GM23338 (cell line): ENCODE data around the gene FRMD4A. TPM values are rescaled to one million over a fixed set of nuclear protein-coding genes. Genes with fewer than 3 reads are reported as not detected.

Experiments
- ATAC-seq: fragments of 200-7000 bp; cut with Tn5 transposase; 3 replicates; pipeline ENCODE4 v1.9.1; 2020
- DNase-seq: peaks from one replicate; pipeline ENCODE4 v3.0.0-alpha.2; 2015; ENCODE audit warnings: low spot score
- H2AFZ ChIP-seq: fragments of 200-600 bp; sonication (generic); 2 replicates; pipeline ENCODE4 v1.8.0; 2016; ENCODE audit warnings: antibody characterized with exemption, mild to moderate bottlenecking, moderate library complexity
- H3F3A ChIP-seq: fragments of 200-600 bp; sonication (generic); replicated peaks from 2 replicates; pipeline ENCODE4 v1.8.0; 2017; ENCODE audit warnings: antibody characterized with exemption, mixed run types, low read depth
- H3K27ac ChIP-seq: fragments of 200-600 bp; sonication (generic); 2 replicates; pipeline ENCODE4 v1.6.1; 2016; ENCODE audit warnings: low read depth
- H3K27me3 ChIP-seq: fragments of 200-600 bp; sonication (generic); 2 replicates; pipeline ENCODE4 v1.8.0; 2016; ENCODE audit warnings: mild to moderate bottlenecking, mixed run types, moderate library complexity; ENCODE audit not compliant: insufficient read depth
- H3K36me3 ChIP-seq: fragments of 200-600 bp; sonication (generic); 2 replicates; pipeline ENCODE4 v1.8.0; 2016; ENCODE audit warnings: mild to moderate bottlenecking; ENCODE audit not compliant: insufficient read depth
- H3K4me1 ChIP-seq: fragments of 200-600 bp; sonication (generic); 2 replicates; pipeline ENCODE4 v1.8.0; 2016; ENCODE audit warnings: mild to moderate bottlenecking, moderate library complexity; ENCODE audit not compliant: insufficient read depth
- H3K4me2 ChIP-seq: fragments of 200-600 bp; sonication (generic); 2 replicates; pipeline ENCODE4 v1.7.1; 2017; ENCODE audit warnings: mixed run types
- H3K4me3 ChIP-seq: fragments of 200-600 bp; sonication (generic); 2 replicates; pipeline ENCODE4 v1.6.1; 2016; ENCODE audit warnings: mixed run types
- H3K79me2 ChIP-seq: fragments of 200-600 bp; sonication (generic); replicated peaks from 2 replicates; pipeline ENCODE4 v1.8.0; 2017; ENCODE audit warnings: mild to moderate bottlenecking; ENCODE audit not compliant: insufficient read depth
- H3K9me2 ChIP-seq: fragments of 200-600 bp; sonication (generic); 2 replicates; pipeline ENCODE4 v1.8.0; 2017; ENCODE audit not compliant: insufficient read depth
- H4K20me1 ChIP-seq: fragments of 200-600 bp; sonication (generic); replicated peaks from 2 replicates; pipeline ENCODE4 v1.8.0; 2017; ENCODE audit warnings: mild to moderate bottlenecking; ENCODE audit not compliant: insufficient read depth
- H3K27ac Mint-ChIP-seq: 2 replicates; pipeline ENCODE4 v1.8.0; 2020; ENCODE audit warnings: inconsistent platforms, mild to moderate bottlenecking, moderate library complexity, mixed read lengths
- H3K27me3 Mint-ChIP-seq: 3 replicates; pipeline ENCODE4 v1.8.0; 2022; ENCODE audit warnings: low read depth, mild to moderate bottlenecking, moderate library complexity, mixed read lengths, inconsistent platforms; ENCODE audit not compliant: insufficient read depth, poor library complexity
- H3K36me3 Mint-ChIP-seq: 3 replicates; pipeline ENCODE4 v1.8.0; 2021; ENCODE audit warnings: low read depth, mild to moderate bottlenecking, inconsistent platforms, moderate library complexity, mixed read lengths
- H3K4me1 Mint-ChIP-seq: 3 replicates; pipeline ENCODE4 v1.8.0; 2020; ENCODE audit warnings: mild to moderate bottlenecking, inconsistent platforms, mixed read lengths
- H3K4me3 Mint-ChIP-seq: 3 replicates; pipeline ENCODE4 v1.8.0; 2021; ENCODE audit warnings: moderate library complexity, mild to moderate bottlenecking, inconsistent platforms, mixed read lengths
- H3K9me3 Mint-ChIP-seq: 3 replicates; pipeline ENCODE4 v1.8.0; 2020; ENCODE audit warnings: moderate library complexity, mild to moderate bottlenecking, inconsistent platforms, mixed read lengths
- CREB1 ChIP-seq: fragments of 250-450 bp; sonication (Bioruptor Pico); IDR thresholded peaks from 2 replicates; pipeline ENCODE4 v1.5.0; 2020; ENCODE audit warnings: low read depth, mild to moderate bottlenecking, moderate library complexity
- CTCF ChIP-seq, 2 experiments: fragments of 200-600 bp in 1 of 2; sonication (generic) in 1 of 2; conservative IDR thresholded peaks; 2 replicates each; pipeline versions ENCODE4 v1.5.1 to v1.6.1; 2016 to 2017; ENCODE audit warnings: antibody characterized with exemption in 2 of 2, low read depth in 2 of 2, mild to moderate bottlenecking in 2 of 2, moderate library complexity in 1 of 2
- ETS1 ChIP-seq: IDR thresholded peaks from 2 replicates; pipeline ENCODE4 v1.6.1; 2016; ENCODE audit warnings: antibody characterized with exemption
- EZH2 ChIP-seq: fragments of 200-600 bp; sonication (generic); IDR thresholded peaks from one replicate; pipeline ENCODE4 v1.8.0; 2017; ENCODE audit warnings: antibody characterized with exemption, mild to moderate bottlenecking, low read depth; ENCODE audit not compliant: unreplicated experiment
- EZH2phosphoT487 ChIP-seq: fragments of 200-600 bp; sonication (generic); IDR thresholded peaks from one replicate; pipeline ENCODE4 v1.8.1; 2018; ENCODE audit warnings: antibody characterized with exemption; ENCODE audit not compliant: unreplicated experiment
- JUNB ChIP-seq: IDR thresholded peaks from one replicate; pipeline ENCODE4 v1.6.1; 2016; ENCODE audit warnings: antibody characterized with exemption; ENCODE audit not compliant: unreplicated experiment
- NANOG ChIP-seq: IDR thresholded peaks from 2 replicates; pipeline ENCODE4 v1.6.1; 2016; ENCODE audit warnings: antibody characterized with exemption, borderline replicate concordance
- POLR2AphosphoS5 ChIP-seq: IDR thresholded peaks from 2 replicates; pipeline ENCODE4 v1.6.1; 2016; ENCODE audit warnings: antibody characterized with exemption, low read depth
- REST ChIP-seq: IDR thresholded peaks from one replicate; pipeline ENCODE4 v1.6.1; 2018; ENCODE audit warnings: antibody characterized with exemption; ENCODE audit not compliant: unreplicated experiment
- STAT1 ChIP-seq: IDR thresholded peaks from one replicate; pipeline ENCODE4 v1.6.1; 2016; ENCODE audit warnings: antibody characterized with exemption; ENCODE audit not compliant: unreplicated experiment
- ZNF114 ChIP-seq: fragments of 250-450 bp; sonication (Bioruptor Pico); IDR thresholded peaks from 2 replicates; pipeline ENCODE4 v1.5.0; 2020; ENCODE audit warnings: mild to moderate bottlenecking, moderate library complexity
- ZNF331 ChIP-seq: fragments of 250-450 bp; sonication (Bioruptor Pico); IDR thresholded peaks from 2 replicates; pipeline ENCODE4 v1.5.0; 2020; ENCODE audit warnings: low read depth, mild to moderate bottlenecking, moderate library complexity
- ZNF462 ChIP-seq: fragments of 250-450 bp; sonication (Bioruptor Pico); IDR thresholded peaks from 2 replicates; pipeline ENCODE4 v1.5.0; 2020; ENCODE audit warnings: mild to moderate bottlenecking, moderate library complexity
- polyA plus RNA-seq: library from polyadenylated mRNA; unstranded; fragments of >200 nt; fragmentation: Nextera tagmentation; extraction: Ambion mirVana; gene quantifications from 2 replicates; pipeline ENCODE4 v1.2.1, GENCODE V29; 2016
- total RNA-seq: library from RNA; depleted of rRNA; stranded (reverse); fragments of >200 nt; shearing (Covaris generic); gene quantifications from 2 replicates; pipeline ENCODE4 v1.2.3, GENCODE V29; 2014

The FRMD4A gene
- total and polyA plus RNA-seq, 2 experiments from 2014 or later = 14.0 to 20.1 TPM

GRCh38 chr10:13728898-13729535, 601.7 kb downstream of the FRMD4A start:
- Histone ChIP-seq H3K4me2 (no peak overlapping the region), H3F3A (no peaks in the 10 kb centered on the region), H3K36me3 (no peaks in the 10 kb centered on the region), H3K27ac (no peak overlapping the region), H3K4me1 (0 out of 2 replicates have a peak, but pooled peaks cover 9% of the 10 kb centered on the region), H3K79me2 (no peaks in the 10 kb centered on the region), H3K9me2 (no peaks in the 10 kb centered on the region), H3K4me3 (no peak overlapping the region), H2AFZ (no peak overlapping the region), H3K27me3 (no peaks in the 10 kb centered on the region), H4K20me1 (no peaks in the 10 kb centered on the region)
- H3K36me3 Mint-ChIP-seq = peaks cover 4% of the 10 kb centered on the region; the same call in 2 of the 3 replicates
- DNase-seq (no peak), ATAC-seq (no peak)
- no peaks in the 10 kb centered on the region for H3K9me3 Mint-ChIP-seq
- no peak overlapping the region for H3K4me3 Mint-ChIP-seq
- TF ChIP-seq EZH2 (no peak), CTCF (conservative IDR thresholded peaks at IDR 0.05; ENCODE audit: low read depth in 2 of 2) (no peak), ZNF331 (CRISPR knock-in tag) (no peak), NANOG (no peak), EZH2phosphoT487 (no peak), REST (no peak), ZNF462 (CRISPR knock-in tag) (no peak), ETS1 (no peak), POLR2AphosphoS5 (no peak), STAT1 (no peak), ZNF114 (no peak), JUNB (no peak), CREB1 (no peak)
- H3K27me3 Mint-ChIP-seq = peaks cover 4% of the 10 kb centered on the region
- no peak overlapping the region; the same call in 1 of the 2 replicates for H3K27ac Mint-ChIP-seq
- H3K4me1 Mint-ChIP-seq = peaks cover 21% of the 10 kb centered on the region
